ENCODE measurements around the gene ATP2B3. TPM values are rescaled to one million over a fixed set of nuclear protein-coding genes. Genes with fewer than 3 reads are reported as not detected.

The ATP2B3 gene
- polyA plus RNA-seq, 4 donors: 0.23 to 0.36 (median 0.31) TPM

DNA sequence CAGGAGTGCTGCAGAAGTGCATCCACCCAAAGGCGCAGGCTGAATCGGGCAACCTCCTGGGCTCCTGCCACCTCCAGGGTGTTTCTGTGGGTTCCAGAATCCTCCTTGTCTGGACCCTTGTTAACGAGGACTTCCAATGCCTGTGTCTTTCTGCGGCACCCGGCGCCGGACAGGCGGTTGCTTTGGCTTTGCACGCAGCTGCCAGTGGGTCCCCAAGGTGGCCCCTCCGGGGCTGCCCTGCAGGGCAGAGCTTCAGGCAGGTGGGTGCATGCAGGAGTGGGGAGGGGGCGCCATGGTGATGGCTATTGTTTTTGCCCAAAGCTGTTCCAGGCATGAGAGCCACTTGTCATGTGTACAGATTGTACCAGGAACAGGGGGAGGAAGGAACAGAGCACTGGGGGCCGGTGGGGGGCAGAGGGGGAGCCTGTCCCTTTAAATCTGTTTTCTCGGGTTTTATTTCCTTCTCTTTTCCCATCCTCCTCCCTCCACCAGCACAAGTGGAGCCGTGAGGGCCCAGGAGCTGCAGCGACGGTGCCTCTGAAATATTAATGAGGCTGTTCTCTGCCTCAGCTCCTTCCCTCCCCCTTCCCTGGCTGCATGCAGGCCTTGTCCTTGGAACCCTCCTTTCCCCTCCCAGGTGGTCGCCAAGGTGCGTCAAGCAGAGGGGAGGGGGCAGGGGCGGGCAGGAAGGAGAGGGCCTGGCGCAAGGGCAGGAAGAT, 13.1 kb downstream of the ATP2B3 start:
- DNase-seq (ENCODE audit: low read depth in 4 of 4, low spot score in 3 of 4): no peak

DNA sequence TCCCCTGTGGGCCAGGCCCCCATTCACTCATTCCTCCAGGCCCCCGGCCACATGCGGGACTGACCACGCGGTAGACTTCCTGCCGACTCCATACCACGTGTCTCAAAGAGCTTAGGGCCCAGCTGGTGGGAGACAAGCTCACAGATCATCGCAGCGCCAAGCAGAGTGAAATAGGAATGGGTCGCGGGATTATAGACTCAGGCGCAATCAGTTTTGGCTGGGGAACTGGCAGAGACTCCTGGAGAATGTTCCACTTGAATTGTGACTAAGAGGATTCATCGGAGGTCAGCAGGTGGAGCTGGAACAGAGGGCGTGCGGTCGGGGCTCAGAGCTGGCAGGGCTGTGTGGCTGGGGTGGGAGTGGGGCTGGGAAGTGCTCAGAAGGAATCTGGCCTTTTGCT, 15.6 kb downstream of the ATP2B3 start:
- DNase-seq (ENCODE audit: low read depth in 4 of 4, low spot score in 3 of 4): no peak

DNA sequence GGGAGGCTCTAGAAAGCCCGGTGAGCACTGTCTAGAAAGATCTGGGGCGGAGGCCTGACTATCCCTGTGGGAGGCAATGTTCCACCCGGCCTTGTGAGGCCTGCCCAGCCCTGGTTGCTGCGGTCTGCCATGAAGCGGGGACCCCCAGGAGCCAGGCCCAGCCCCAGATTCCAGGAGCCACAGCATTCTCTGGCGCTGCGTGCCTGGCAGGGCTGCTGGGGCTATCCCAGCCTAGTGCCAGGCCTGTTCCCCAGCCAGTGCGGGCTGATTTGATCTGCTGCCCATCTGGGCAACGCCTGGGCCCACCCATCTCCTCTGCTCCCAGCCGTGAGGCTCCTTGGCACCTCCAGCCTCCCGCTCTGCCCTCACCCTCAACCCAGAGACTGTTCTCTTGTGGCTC, 19.6 kb downstream of the ATP2B3 start:
- no peak for DNase-seq (ENCODE audit: low read depth in 4 of 4, low spot score in 3 of 4)

DNA sequence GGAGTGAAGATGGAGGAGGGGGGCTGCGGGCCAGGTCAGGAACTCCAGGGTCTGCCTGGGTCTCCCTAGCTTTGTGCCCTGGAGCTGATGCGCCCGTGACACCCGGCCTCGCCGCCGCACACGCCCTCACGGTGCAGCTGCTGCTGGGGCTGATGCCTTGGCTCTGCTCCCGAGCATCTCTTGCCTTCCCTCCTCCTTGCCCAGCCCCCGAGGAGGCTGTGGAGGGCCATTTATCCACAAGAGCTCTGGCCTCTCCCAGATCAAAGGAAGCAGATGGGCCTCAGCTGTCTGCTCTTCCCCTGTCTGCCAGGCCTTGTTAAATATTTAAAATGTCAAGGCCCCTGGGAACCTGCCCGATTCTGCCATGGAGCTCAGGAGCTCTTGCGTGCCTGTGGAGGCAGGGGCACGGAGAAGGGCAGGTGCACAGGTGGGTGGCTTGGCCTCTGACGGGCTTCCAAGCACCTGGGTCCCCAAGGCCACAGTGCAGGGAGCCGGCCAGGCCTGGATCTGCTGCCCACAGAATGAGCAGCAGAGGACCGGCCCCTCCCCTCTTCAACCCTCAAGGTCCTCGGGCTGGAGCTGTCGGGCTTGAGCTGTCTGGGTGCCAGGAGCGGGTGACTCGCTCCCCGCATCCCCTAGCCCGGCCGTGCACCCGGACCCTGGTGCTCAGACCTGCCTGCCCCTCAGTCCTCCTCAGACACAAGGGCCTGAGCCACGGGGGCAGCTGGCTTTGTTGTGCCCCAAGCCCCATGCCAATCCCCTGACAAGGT, 20.3 kb downstream of the ATP2B3 start:
- no peak for DNase-seq (ENCODE audit: low read depth in 4 of 4, low spot score in 3 of 4)

DNA sequence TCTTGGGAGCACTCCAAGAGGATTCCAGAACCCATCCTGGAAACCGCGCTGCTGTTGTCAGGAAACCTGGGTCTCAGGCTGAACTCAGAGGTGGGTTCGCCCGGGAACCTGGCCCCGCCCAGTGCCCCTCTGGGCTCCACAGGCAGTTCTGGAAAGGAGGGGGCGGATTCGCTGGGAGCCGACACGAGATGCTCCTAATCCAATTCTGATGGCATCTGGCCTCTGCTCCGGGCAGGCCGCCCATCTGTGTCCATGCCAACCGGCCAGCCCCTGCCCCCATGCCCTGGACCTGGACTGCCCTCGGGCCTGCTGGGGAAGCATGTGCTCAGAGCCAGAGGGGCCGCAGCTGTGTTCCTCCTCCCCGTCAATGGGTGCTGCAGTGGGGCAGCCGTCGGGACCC, 21.0 kb downstream of the ATP2B3 start:
- DNase-seq (ENCODE audit: low read depth in 4 of 4, low spot score in 3 of 4): no peak

DNA sequence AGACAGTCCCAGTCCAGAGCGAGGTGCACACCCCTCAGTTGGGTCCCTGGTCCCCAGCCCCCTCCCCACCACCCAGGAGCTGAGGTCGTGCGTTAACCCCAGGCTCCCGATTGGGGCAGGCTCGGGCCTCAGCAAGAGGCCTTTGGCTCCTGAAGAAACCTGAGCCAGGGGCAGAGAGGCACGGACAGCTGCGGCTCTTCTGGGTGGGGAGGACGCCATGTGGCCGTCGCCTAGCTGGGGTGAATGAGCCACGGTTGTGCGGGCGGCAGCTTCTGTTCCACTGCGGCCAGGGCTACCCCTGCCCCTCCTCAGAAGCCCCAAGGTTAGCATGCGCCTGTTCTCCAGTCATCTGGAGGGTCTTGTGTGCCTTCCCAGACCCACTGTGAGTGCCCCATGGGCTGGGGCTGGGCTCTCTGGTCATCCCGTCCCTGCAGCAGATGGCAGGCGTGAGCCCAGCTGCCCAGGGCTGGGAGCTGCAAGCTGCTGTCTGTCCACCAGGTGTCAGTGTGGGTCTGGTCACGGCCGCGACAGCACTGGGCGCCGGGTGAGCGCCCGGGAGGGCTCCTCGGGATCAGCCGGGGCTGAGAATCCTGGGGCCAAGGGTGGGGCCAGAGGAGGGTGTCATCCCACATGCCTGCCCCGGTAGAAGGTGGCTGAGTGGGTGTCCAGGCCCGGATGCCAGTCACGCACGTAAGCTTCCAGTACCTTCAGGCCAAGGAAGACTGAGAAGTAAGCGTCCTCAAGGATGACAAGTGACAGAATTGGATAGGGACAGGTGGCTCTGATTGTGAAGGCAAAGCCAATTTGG, 21.9 kb downstream of the ATP2B3 start:
- peak; percentile 27 to 36 (median 33) for DNase-seq (ENCODE audit: low read depth in 4 of 4, low spot score in 3 of 4)

DNA sequence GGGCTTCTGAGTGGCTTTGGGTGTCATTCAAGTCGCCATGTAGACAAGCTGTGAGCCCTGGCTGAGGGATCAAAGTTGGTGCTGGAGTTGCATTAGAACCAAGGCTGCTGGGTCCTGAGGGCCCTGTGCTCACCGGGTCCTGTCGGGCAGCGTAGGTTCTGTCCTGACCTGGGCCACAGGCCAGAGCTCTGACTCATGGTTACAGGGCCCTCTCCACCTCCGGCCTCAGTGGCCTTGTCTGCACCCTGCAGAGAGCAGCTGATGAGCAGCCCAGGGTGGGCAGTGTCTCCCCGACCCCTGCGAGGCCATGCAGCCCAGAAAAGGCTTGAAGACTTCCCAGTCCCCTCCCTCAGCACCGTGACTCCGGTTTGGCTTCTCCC, 22.5 kb downstream of the ATP2B3 start:
- no peak for DNase-seq (ENCODE audit: low read depth in 4 of 4, low spot score in 3 of 4)

DNA sequence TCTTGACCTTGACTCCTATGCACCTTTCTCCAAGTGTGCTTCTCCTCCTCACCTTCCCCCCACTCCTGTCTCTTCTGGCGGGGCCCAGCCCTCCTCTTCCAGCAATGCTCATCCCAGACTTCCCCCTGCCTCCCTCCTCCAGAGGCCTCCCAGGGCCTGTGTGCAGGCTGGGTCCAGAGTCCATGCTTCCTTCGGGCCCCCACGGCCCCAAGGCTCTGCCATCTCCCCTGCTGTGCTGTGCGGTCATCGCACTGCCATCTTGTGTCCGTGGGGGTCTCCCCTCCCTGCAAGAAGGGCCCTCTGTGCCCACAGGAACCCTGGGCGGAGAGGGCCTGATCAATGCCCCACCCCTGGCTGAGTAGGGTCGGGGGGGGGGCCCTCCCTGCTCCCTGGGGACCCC, 27.3 kb downstream of the ATP2B3 start:
- no peak for DNase-seq (ENCODE audit: low read depth in 4 of 4, low spot score in 3 of 4)

DNA sequence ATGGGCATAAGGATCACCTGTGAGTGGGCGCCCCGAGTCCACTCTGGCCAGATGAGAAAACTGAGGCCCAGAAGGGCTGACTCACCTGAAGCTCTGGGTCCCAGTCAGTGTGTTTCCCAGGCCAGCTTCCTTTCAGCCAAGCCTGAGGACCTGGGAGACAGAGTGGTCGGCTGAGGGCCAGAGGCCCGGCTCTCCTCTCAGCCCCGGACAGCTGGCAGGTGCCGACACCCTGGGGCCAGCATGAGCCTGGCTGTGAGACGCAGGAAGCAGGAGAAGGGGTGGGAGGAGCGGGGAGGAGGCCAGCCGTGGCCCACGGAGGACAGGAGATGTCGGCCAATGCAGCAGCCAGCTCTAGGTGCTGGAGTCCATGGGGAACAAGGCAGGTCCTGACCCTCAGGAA, 28.9 kb downstream of the ATP2B3 start:
- no peak for DNase-seq (ENCODE audit: low read depth in 4 of 4, low spot score in 3 of 4)

DNA sequence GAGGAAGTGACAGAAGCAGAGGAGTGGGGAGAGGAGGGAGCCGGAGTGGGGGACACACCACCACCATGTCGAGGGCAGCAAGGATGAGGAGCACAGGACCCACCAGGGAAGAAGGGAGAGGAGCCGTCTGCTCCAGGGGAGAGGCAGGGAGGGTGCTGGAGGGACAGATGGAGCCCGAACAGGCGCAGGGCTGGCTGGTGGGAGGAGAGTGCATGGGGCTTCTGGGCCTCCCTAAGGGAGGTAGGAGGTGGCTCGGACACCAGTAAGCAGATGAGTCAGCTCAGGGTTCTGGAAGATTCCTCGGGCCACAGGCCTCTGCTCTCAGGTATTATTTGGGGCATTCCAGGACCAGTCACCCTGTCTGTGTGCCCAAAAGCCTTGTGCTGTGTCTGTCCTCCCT, 29.8 kb downstream of the ATP2B3 start:
- no peak for DNase-seq (ENCODE audit: low read depth in 4 of 4, low spot score in 3 of 4)

DNA sequence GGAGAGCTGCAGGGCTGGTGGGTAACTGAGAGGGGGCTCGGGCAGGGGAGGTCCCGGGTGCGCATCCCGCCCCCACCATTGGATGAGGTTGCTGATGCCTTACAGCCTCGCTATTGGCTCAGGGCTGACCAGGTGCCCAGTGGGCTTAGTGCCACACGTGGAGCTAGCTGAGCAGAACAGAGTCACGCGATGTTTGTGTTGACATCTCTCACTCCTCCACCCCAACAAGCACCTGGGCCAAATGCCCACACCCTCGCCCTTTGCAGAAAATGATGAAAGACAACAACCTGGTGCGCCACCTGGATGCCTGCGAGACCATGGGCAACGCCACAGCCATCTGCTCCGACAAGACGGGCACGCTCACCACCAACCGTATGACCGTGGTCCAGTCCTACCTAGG, 31.8 kb downstream of the ATP2B3 start:
- no peak for DNase-seq (ENCODE audit: low read depth in 4 of 4, low spot score in 3 of 4)

DNA sequence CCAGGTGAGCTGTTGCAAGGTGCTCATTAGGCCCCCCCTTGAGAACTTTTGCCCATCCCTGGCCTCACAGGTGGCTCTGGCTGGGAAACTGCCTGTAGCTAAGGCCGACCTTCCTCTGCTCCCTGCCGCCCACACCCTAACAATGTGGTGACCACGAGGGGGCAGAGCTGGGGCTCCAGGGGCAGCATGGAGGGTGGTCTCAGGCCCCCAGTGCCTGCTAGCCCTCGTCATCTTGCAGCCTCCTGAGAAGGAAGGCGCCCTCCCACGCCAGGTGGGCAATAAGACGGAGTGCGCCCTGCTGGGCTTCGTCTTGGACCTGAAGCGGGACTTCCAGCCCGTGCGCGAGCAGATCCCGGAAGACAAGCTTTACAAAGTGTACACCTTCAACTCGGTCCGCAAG, 32.4 kb downstream of the ATP2B3 start:
- no peak for DNase-seq (ENCODE audit: low read depth in 4 of 4, low spot score in 3 of 4)

DNA sequence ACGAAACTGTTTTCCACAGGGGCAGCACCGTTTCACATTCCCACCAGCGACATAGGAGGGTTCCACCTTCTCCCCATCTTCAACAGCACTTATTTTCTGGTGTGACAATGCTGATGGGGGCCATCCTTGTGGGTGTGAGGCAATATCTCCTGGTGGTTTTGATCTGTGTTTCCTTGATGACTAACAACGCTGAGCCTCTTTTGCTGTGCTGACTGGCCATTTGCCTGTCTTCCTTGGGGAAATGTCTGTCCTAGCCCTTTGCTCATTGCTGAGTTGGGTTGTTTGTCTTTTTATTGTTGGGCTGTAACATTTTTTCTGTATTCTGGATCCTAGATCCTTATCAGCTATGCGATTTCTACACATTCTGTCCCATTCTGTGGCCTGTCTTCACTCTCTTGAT, 33.7 kb downstream of the ATP2B3 start:
- DNase-seq (ENCODE audit: low read depth in 4 of 4, low spot score in 3 of 4): no peak

DNA sequence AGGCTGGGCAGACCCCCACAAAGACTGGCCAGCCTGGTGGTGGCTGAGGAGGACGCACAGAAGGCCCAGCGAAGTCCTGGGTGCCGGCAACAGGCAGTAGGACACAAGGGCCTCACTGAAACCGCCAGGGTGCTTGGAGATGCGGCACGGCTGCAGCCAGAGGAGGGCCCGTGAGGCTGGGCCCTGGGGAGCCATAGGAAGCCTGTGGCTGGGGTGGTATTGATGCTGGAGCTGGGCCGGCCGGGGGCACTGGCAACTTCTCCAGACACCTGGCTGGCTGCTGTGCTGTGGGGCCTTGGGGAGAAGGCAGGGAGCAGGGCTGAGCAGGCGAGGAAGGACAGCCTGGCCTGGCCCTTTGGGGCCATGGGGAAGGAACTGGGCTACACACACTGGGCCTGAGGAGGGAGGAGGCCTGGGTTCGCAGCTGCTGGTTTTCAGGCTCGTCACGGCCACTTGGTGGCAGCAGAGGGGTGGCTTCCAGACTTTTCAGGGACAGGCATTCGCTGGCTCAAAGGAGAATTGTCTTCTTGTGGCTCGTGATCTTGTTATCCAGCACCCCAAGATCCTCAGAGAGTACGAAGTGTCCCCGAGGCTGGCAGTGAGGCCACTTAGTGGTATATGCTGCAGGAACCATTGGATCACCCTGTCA, 37.2 kb downstream of the ATP2B3 start:
- peak in 2 of 4 donors; percentile 27 to 45 for DNase-seq (ENCODE audit: low read depth in 4 of 4, low spot score in 3 of 4)

DNA sequence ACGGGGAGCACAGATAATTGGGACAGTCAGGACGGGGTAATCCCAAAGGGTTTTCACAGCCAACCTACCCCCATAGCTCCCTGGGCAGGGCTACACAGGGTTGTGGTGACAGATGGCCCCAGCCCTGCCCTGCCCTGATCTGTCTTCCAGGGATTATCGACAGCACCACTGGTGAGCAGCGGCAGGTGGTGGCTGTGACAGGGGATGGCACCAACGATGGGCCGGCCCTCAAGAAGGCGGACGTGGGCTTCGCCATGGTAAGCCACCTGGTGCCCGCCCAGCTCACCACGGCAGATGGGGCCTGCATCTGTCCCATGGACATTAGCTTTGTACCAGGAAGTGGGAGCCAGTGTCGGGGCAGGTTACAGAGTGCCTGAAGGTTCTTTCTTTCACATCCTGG, 39.3 kb downstream of the ATP2B3 start:
- DNase-seq (ENCODE audit: low read depth in 4 of 4, low spot score in 3 of 4): no peak

DNA sequence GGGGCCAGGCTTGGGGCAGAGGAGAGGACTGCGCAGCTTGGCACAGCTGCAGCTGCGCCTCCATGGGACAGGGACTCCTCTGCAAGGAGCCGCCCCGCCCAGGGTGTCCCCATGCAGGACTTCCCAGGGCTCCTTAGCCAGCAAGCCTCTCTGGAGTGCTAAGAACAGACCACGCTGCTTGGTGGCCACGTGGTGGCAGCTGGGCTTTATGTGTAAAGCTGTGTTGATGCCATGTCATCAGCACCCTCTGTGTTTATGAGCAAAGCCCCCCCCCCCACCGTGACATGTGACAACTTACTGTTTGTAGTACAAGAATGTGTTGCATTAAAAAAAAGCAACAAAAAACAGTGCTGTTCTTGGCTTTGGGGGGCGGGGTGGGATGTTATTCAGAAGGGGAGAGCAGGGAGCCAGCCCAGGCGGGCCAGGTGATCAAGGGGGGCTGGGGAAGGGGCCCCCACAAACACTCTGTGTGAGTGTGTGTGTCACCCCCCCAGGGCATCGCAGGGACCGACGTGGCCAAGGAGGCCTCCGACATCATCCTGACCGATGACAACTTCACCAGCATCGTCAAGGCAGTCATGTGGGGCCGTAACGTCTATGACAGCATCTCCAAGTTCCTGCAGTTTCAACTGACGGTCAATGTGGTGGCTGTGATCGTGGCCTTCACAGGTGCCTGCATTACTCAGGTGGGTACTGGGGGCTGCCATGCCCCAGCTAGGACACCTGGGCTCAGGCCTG, 40.3 kb downstream of the ATP2B3 start:
- DNase-seq (ENCODE audit: low read depth in 4 of 4, low spot score in 3 of 4): no peak

DNA sequence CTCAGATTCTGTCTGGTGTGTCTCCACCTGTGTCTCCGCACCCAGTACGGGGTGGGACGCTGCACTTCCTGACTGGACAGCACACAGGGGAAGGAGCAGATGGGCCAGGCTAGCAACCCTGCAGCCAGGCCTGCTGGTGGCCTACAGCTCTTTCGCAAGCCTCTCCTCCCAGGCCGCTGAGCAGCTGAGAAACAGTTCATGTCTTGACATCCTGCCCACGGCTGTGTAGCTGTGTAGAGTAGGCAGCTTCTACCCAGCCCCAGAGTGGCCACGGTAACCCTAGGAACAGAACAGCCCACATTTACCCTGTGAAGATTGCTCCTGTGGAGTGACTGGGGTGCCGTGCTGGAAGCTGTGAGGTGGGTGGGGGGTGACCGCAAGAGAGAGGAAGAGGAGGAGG, 42.6 kb downstream of the ATP2B3 start:
- DNase-seq (ENCODE audit: low read depth in 4 of 4, low spot score in 3 of 4): no peak

DNA sequence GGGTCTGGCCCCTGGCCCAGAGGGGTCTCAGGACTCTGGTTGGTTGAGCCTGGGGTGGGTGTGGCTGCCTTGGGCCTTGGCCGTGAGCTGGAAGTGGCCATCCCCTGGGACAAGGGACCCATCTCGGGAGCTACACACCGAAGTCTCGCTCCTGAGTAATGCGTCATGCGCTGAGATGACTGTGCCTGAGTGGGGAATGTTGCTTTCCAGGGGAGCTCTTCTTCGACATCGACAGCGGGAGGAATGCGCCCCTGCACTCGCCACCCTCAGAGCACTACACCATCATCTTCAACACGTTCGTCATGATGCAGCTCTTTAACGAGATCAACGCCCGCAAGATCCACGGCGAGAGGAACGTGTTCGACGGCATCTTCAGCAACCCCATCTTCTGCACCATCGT, 43.0 kb downstream of the ATP2B3 start:
- no peak for DNase-seq (ENCODE audit: low read depth in 4 of 4, low spot score in 3 of 4)

DNA sequence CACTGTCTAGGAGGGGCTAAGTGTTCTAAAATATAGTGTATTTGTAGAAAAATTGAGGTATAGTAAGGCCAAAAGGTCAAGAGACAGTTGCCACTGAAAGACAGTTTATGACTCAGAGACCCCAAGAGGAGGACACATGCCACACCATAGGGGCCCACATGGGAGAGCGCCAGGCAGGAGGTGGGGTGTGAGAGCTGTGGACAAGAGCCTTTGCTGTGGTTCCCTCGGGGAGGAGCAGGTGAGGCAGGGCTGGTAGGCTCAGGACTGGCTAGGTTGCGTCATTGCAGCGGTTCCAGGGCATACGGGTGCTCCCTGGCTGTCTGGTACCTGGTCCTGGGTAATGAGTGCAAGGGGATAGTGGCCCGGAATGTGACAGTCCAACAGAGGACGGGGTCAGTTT, 43.9 kb downstream of the ATP2B3 start:
- no peak for DNase-seq (ENCODE audit: low read depth in 4 of 4, low spot score in 3 of 4)

DNA sequence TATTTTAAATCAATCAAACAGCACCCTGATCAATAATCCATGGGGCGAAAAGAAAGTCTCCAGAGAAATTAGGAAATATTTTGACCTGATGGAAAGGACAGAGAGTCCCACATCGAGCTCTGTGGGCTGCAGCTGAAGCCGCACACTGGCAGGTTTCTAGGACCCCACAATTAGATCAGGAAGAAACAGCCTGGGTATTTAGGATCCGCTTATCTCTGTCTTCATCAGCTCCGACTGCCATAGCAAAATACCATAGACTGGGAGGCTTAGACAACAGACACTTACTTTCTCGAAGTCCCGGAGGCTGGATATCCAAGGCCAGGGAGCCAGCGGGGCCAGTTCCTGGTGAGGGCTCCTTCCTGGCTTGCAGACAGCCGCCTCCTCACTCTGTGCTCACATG, 45.1 kb downstream of the ATP2B3 start:
- DNase-seq (ENCODE audit: low read depth in 4 of 4, low spot score in 3 of 4): no peak
